Measurements from ENCODE around the gene SLC38A10. TPM values are rescaled to one million over a fixed set of nuclear protein-coding genes. Genes with fewer than 3 reads are reported as not detected.

Gene SLC38A10
- total and polyA plus RNA-seq, 10 of the 15 experiments (the other 5 are each of a cell fraction or from before 2014, with no cell fraction given), result 0.52 to 67.9 (median 22.1) TPM

GRCh38 chr17:81222906-81223761, 72.0 kb downstream of the SLC38A10 start, which contains the start of gene CEP131 (continued):
- peak; percentile 29; the same call in 1 of the 2 replicates for TF ChIP-seq SIN3A (IDR thresholded peaks at IDR 0.05; ENCODE audit: low read depth, low read length)
- no peak for TF ChIP-seq BRCA1 (IDR thresholded peaks at IDR 0.05; ENCODE audit: low read depth, low read length)
- 0 out of 2 replicates have a peak, but pooled peaks have one; percentile 25 for TF ChIP-seq RELB (IDR thresholded peaks at IDR 0.05; ENCODE audit: low read depth)
- TF ChIP-seq POLR2AphosphoS2 (IDR thresholded peaks at IDR 0.05; ENCODE audit: low read depth, low read length), result no peak
- no peak for TF ChIP-seq BMI1 (IDR thresholded peaks at IDR 0.05; ENCODE audit: borderline replicate concordance)
- no peak for TF ChIP-seq SMAD5 (IDR thresholded peaks at IDR 0.05; ENCODE audit: low read depth)
- no peak for TF ChIP-seq CBX5 (IDR thresholded peaks at IDR 0.05; ENCODE audit: low read depth)
- TF ChIP-seq NFYB (IDR thresholded peaks at IDR 0.05; ENCODE audit: insufficient read depth, low read depth, low read length), result peak; percentile 93
- TF ChIP-seq BCLAF1 (IDR thresholded peaks at IDR 0.05), result no peak
